HG02943 (cell line): ENCODE measurements around the gene GPR15.

Source experiments
- ATAC-seq: cut with Tn5 transposase; IDR thresholded peaks from one replicate; pipeline ENCODE4 v1.9.1; 2021; ENCODE audit warnings: mild to moderate bottlenecking, low read depth, moderate library complexity; ENCODE audit not compliant: unreplicated experiment

The GPR15 gene

GRCh38 chr3:98582042-98582441 lies 50.3 kb downstream of the GPR15 start:
- no peak for ATAC-seq

- no peak for ATAC-seq
Measured at GRCh38 chr3:98583766-98584165, 52.0 kb downstream of the GPR15 start.
